Testis (tissue), 2 donors: ENCODE measurements around the gene PDZD7.

Source experiments
- CTCF ChIP-seq, 3 experiments: fragments of 450-650 bp in 2 of 3; fragments of 200-600 bp in 1 of 3; sonication (generic) in 1 of 3; IDR thresholded peaks; one replicate each; pipeline ENCODE4 v1.5.1; 2016 to 2019; ENCODE audit warnings: antibody characterized with exemption in 3 of 3, mild to moderate bottlenecking in 2 of 3, moderate library complexity in 1 of 3
- POLR2A ChIP-seq: fragments of 450-650 bp; IDR thresholded peaks from one replicate; pipeline ENCODE4 v1.6.1; 2017; ENCODE audit warnings: antibody characterized with exemption, mild to moderate bottlenecking, moderate library complexity

- TF ChIP-seq CTCF (IDR thresholded peaks at IDR 0.05) (peak; percentile 56 to 74 (median 67)), POLR2A (no peak)
Measured at GRCh38 chr10:101018600-101019439, 12.1 kb downstream of the PDZD7 start.
